ENCODE measurements around the gene SCNN1A.

- TF ChIP-seq, protein P1, sequence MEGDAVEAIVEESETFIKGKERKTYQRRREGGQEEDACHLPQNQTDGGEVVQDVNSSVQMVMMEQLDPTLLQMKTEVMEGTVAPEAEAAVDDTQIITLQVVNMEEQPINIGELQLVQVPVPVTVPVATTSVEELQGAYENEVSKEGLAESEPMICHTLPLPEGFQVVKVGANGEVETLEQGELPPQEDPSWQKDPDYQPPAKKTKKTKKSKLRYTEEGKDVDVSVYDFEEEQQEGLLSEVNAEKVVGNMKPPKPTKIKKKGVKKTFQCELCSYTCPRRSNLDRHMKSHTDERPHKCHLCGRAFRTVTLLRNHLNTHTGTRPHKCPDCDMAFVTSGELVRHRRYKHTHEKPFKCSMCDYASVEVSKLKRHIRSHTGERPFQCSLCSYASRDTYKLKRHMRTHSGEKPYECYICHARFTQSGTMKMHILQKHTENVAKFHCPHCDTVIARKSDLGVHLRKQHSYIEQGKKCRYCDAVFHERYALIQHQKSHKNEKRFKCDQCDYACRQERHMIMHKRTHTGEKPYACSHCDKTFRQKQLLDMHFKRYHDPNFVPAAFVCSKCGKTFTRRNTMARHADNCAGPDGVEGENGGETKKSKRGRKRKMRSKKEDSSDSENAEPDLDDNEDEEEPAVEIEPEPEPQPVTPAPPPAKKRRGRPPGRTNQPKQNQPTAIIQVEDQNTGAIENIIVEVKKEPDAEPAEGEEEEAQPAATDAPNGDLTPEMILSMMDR (IDR thresholded peaks at IDR 0.05; ENCODE audit: low read length) = no peak
- TF ChIP-seq EZH2phosphoT487 (IDR thresholded peaks at IDR 0.05; ENCODE audit: low read length) = no peak
Observed at GRCh38 chr12:6338955-6339354, 36.4 kb downstream of the SCNN1A start.

Measured in MM.1S (cell line).